ENCODE results near the gene KRT33B.

Gene KRT33B

GRCh38 chr17:41390411-41390938, 20.9 kb upstream of the KRT33B start (continued):
- TF ChIP-seq PRDM2 (tag by site-specific recombination; IDR thresholded peaks at IDR 0.05; ENCODE audit: borderline replicate concordance): no peak
- no peak for TF ChIP-seq SALL2 (tag by site-specific recombination; IDR thresholded peaks at IDR 0.05; ENCODE audit: borderline replicate concordance)
- no peak for TF ChIP-seq ZNF596 (tag by site-specific recombination; IDR thresholded peaks at IDR 0.05)
- TF ChIP-seq ZNF530 (tag by site-specific recombination; IDR thresholded peaks at IDR 0.05; ENCODE audit: low read depth): no peak
- no peak for TF ChIP-seq ZNF664 (tag by site-specific recombination; IDR thresholded peaks at IDR 0.05)

- no peak overlapping the region for H3K4me3 ChIP-seq (ENCODE audit: low read depth, low read length)
- no peaks in the 10 kb centered on the region for H3K9me3 ChIP-seq (ENCODE audit: control insufficient read depth, insufficient read depth, low read depth, low read length)
- H3K4me1 ChIP-seq (ENCODE audit: control insufficient read depth, insufficient read depth, low read length): peaks cover 2% of the 10 kb centered on the region; the same call in 1 of the 2 replicates
- TF ChIP-seq ZNF311 (tag by site-specific recombination; IDR thresholded peaks at IDR 0.05; ENCODE audit: borderline replicate concordance) (no peak), ATF2 (tag by site-specific recombination; IDR thresholded peaks at IDR 0.05; ENCODE audit: low read depth) (no peak), OVOL3 (tag by site-specific recombination; IDR thresholded peaks at IDR 0.05) (no peak), ZBTB17 (tag by site-specific recombination; IDR thresholded peaks at IDR 0.05) (no peak)
- H3K27ac ChIP-seq (ENCODE audit: extremely low read depth, low read depth, low read length): no peak overlapping the region
- ChIA-PET CTCF (interaction anchor here (0.6 to 1.2 kb wide), 2 partner anchors 161 to 340 kb away, joined by 4 read pairs; no protein-coding TSS in a partner anchor), POLR2A (no interaction called here)
- H3K36me3 ChIP-seq (ENCODE audit: control insufficient read depth in 2 of 2, insufficient read depth in 1 of 2, low read length in 2 of 2): no peaks in the 10 kb centered on the region
These were observed 18.1 kb upstream of the KRT33B start for GRCh38 chr17:41387670-41388069.

- TF ChIP-seq ZNF791 (tag by site-specific recombination; IDR thresholded peaks at IDR 0.05): peak; percentile 95
- no peak for TF ChIP-seq YY1 (tag by site-specific recombination; IDR thresholded peaks at IDR 0.05)
- peak; percentile 92 for TF ChIP-seq SETDB1 (IDR thresholded peaks at IDR 0.05; ENCODE audit: insufficient read length, low read length)
- peak; percentile 17; the same call in 1 of the 2 replicates for TF ChIP-seq TRIM28 (IDR thresholded peaks at IDR 0.05; ENCODE audit: borderline replicate concordance, low read length)
- CTCF ChIA-PET: interaction anchor here (1.9 kb wide), 1 partner anchor 163 kb away, joined by 3 read pairs; no protein-coding TSS in a partner anchor
- H3K36me3 ChIP-seq (ENCODE audit: control insufficient read depth in 2 of 2, insufficient read depth in 1 of 2, low read length in 2 of 2): no peaks in the 10 kb centered on the region
These were observed 16.6 kb upstream of the KRT33B start for GRCh38 chr17:41386227-41386626.

More at GRCh38 chr17:41386227-41386626, 16.6 kb upstream of the KRT33B start:
- POLR2A ChIA-PET: no interaction called here
- no peak overlapping the region for H3K4me3 ChIP-seq (ENCODE audit: low read depth, low read length)
- H3K4me1 ChIP-seq (ENCODE audit: control insufficient read depth, insufficient read depth, low read length): peaks cover 2% of the 10 kb centered on the region; the same call in 1 of the 2 replicates
- H3K27ac ChIP-seq (ENCODE audit: extremely low read depth, low read depth, low read length): no peak overlapping the region
- H3K9me3 ChIP-seq (ENCODE audit: control insufficient read depth, insufficient read depth, low read depth, low read length): no peaks in the 10 kb centered on the region
